ENCODE data around the gene OLFM2. TPM values are rescaled to one million over a fixed set of nuclear protein-coding genes. Genes with fewer than 3 reads are reported as not detected.

Gene OLFM2
- total RNA-seq, 3 donors from 2014 or later = 7.2 to 42.6 (median 8.8) TPM

DNA sequence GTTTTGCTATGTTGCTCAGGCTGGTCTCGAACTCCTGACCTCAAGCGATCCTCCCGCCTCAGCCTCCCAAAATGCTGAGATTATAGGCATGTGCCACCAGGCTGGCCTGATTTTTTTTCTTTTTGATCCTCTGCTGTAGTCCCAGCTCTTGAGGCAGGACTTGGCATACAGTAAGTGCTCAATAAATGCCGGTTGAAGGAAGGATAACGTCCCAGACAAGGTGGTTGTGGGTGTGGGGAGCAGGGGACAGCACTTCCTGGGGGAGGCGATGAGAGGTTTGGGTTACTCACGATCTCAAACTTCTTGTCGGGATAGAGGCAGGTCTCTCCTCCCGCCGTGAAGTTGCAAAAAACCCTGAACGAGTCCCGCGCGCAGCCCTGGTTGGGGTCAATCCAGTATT is 29.7 kb upstream of the OLFM2 start:
- peaks cover 0 to 9% of the 10 kb centered on the region in 2 donors for H3K27me3 ChIP-seq
- no peak for DNase-seq (ENCODE audit: low spot score in 2 of 2)
- no peaks in the 10 kb centered on the region for H3K36me3 ChIP-seq
- H3K27ac ChIP-seq = no peak overlapping the region
- no peak overlapping the region for H3K4me3 ChIP-seq
- no peaks in the 10 kb centered on the region for H3K9me3 ChIP-seq
- H3K4me1 ChIP-seq = no peaks in the 10 kb centered on the region
- TF ChIP-seq POLR2AphosphoS5 (IDR thresholded peaks at IDR 0.05) = no peak
- TF ChIP-seq, protein P1, sequence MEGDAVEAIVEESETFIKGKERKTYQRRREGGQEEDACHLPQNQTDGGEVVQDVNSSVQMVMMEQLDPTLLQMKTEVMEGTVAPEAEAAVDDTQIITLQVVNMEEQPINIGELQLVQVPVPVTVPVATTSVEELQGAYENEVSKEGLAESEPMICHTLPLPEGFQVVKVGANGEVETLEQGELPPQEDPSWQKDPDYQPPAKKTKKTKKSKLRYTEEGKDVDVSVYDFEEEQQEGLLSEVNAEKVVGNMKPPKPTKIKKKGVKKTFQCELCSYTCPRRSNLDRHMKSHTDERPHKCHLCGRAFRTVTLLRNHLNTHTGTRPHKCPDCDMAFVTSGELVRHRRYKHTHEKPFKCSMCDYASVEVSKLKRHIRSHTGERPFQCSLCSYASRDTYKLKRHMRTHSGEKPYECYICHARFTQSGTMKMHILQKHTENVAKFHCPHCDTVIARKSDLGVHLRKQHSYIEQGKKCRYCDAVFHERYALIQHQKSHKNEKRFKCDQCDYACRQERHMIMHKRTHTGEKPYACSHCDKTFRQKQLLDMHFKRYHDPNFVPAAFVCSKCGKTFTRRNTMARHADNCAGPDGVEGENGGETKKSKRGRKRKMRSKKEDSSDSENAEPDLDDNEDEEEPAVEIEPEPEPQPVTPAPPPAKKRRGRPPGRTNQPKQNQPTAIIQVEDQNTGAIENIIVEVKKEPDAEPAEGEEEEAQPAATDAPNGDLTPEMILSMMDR (IDR thresholded peaks at IDR 0.05) = no peak
- TF ChIP-seq POLR2A (IDR thresholded peaks at IDR 0.05) = no peak
- intact Hi-C loops (cut with DNase I; ENCODE audit: low total_unique reads) = no loop called here

DNA sequence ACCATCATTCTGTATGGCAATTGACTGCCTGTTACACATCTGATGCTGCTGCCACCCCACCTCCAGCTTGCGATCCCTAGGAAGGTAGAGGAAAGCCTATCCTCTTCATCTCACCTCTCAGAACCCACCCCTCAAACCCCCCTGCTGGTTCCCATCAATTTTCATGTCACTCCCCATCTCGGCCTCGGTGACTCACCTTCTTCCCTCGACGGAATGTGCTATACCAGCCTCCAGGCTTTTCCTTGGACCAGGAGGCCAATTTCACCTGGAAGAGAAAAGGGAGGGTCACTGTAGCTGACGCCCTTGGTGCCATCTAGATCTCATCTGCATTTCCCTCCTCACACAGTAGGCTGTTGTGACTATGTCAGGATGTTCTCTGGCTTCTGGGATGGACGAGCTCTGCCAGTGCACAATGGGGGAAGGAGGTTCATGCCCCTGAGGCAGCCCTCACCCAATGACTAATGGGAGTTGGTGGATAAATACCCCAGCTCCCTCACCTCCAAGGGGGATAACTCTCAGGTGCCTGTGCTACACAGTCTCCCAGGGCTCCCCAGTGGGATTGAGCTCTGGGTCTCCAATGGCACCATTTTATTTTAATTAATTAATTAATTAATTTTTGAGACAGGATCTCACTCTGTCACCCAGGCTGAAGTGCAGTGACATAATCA is 26.4 kb upstream of the OLFM2 start:
- Histone ChIP-seq H3K36me3 (no peaks in the 10 kb centered on the region), H3K27me3 (peaks cover 0 to 9% of the 10 kb centered on the region in 2 donors), H3K4me3 (no peak overlapping the region), H3K9me3 (no peaks in the 10 kb centered on the region), H3K4me1 (no peaks in the 10 kb centered on the region), H3K27ac (no peak overlapping the region)
- TF ChIP-seq POLR2A (IDR thresholded peaks at IDR 0.05) (no peak), POLR2AphosphoS5 (IDR thresholded peaks at IDR 0.05) (no peak)
- TF ChIP-seq, protein P1 (IDR thresholded peaks at IDR 0.05) = no peak
- no peak for DNase-seq (ENCODE audit: low spot score in 2 of 2)
- intact Hi-C loops (cut with DNase I; ENCODE audit: low total_unique reads) = no loop called here

DNA sequence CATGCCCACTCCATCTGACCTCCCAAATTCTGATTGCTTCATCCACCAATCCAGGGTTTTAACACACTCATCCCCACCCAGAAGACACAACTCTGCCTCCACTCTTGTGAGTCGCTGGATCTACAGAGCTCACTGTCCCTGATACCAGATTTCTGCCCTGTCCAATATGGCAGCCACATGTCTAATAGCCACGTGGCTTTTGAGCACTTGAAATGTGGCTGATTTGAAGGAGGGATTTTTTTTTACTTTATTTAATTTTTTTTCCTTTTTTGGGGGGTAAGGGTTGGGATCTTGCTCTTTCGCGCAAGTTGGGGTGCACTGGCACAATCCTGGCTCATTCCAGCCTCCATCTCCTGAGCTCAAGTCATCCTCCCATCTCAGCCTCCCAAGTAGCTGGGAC is 24.8 kb upstream of the OLFM2 start:
- no peaks in the 10 kb centered on the region for H3K27me3 ChIP-seq
- no peak overlapping the region for H3K4me3 ChIP-seq
- intact Hi-C loops (cut with DNase I; ENCODE audit: low total_unique reads) = no loop called here
- no peak for DNase-seq (ENCODE audit: low spot score in 2 of 2)
- TF ChIP-seq POLR2A (IDR thresholded peaks at IDR 0.05) (no peak), POLR2AphosphoS5 (IDR thresholded peaks at IDR 0.05) (no peak)
- TF ChIP-seq, protein P1 (IDR thresholded peaks at IDR 0.05) = no peak
- no peak overlapping the region for H3K27ac ChIP-seq
- no peaks in the 10 kb centered on the region for H3K4me1 ChIP-seq
- no peaks in the 10 kb centered on the region for H3K9me3 ChIP-seq
- H3K36me3 ChIP-seq = no peaks in the 10 kb centered on the region

DNA sequence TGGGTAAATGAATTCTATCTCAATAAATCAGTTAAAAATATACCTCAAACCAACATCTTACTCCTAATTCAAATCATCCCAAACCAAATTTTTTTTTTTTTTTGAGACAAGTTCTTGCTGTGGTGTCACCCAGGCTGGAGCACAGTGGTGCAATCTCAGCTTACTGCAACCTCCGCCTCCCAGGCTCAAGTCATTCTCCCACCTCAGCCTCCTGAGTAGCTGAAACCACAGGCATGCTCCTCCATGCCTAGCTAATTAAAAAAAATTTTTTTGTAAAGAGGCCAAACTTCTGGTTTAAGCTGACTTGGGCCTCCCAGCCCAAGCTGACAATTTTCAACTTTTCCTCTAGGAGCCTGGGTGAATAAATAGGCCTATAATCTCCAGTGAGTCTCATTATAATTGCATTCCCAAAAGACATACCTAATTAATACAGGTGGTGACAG is 22.1 kb upstream of the OLFM2 start:
- Histone ChIP-seq H3K36me3 (no peaks in the 10 kb centered on the region), H3K4me1 (no peaks in the 10 kb centered on the region), H3K27ac (no peak overlapping the region), H3K4me3 (no peak overlapping the region), H3K9me3 (no peaks in the 10 kb centered on the region), H3K27me3 (no peaks in the 10 kb centered on the region)
- DNase-seq (ENCODE audit: low spot score in 2 of 2) = peak in 1 of 2 donors; percentile 54
- intact Hi-C loops (cut with DNase I; ENCODE audit: low total_unique reads) = no loop called here
- TF ChIP-seq, protein P1 (IDR thresholded peaks at IDR 0.05) = no peak
- TF ChIP-seq POLR2A (IDR thresholded peaks at IDR 0.05) (no peak), POLR2AphosphoS5 (IDR thresholded peaks at IDR 0.05) (no peak)

DNA sequence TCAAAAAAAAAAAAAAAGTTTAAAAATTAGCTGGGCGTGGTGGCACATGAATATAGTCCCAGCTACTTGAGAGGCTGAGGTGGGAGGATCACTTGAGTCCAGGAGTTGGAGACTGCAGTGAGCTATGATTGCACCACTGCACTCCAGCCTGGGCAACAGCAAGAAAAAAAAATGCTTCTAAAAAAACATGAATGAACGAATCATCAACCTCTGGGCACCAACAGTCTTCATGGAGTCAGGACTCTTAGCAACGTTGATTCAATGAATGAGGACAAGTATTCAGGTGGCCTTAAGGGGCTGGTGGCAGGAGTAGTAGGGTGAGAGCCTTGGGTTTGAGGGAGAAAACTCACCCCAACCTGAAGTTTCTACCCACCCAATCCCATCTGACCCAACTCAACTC is 20.6 kb upstream of the OLFM2 start:
- TF ChIP-seq, protein P1 (IDR thresholded peaks at IDR 0.05) = no peak
- no peak for TF ChIP-seq POLR2AphosphoS5 (IDR thresholded peaks at IDR 0.05)
- no peak for TF ChIP-seq POLR2A (IDR thresholded peaks at IDR 0.05)
- no peak for DNase-seq (ENCODE audit: low spot score in 2 of 2)
- no peaks in the 10 kb centered on the region for H3K4me1 ChIP-seq
- H3K27ac ChIP-seq = no peak overlapping the region
- no peaks in the 10 kb centered on the region for H3K36me3 ChIP-seq
- no peaks in the 10 kb centered on the region for H3K27me3 ChIP-seq
- intact Hi-C loops (cut with DNase I; ENCODE audit: low total_unique reads) = no loop called here
- H3K4me3 ChIP-seq = no peak overlapping the region
- H3K9me3 ChIP-seq = no peaks in the 10 kb centered on the region

Measured in breast epithelium (tissue), 4 donors.